HEK293 (cell line): ENCODE results near the gene TIMP4.

Experiments used
- ATF2 ChIP-seq: fragments of 450-650 bp; formaldehyde crosslinking; IDR thresholded peaks from 2 replicates; pipeline ENCODE4 v1.5.1; 2016; ENCODE audit warnings: missing biosample characterization, missing genetic modification characterization, low read depth
- BCL6B ChIP-seq: fragments of 450-650 bp; formaldehyde crosslinking; IDR thresholded peaks from 2 replicates; pipeline ENCODE4 v1.5.1; 2017; ENCODE audit warnings: missing biosample characterization, missing genetic modification characterization
- CTCF ChIP-seq: fragments of 450-650 bp; formaldehyde crosslinking; IDR thresholded peaks from 2 replicates; pipeline ENCODE4 v1.5.1; 2016; ENCODE audit warnings: missing biosample characterization, missing genetic modification characterization
- EGR2 ChIP-seq: fragments of 450-650 bp; formaldehyde crosslinking; IDR thresholded peaks from 2 replicates; pipeline ENCODE4 v1.5.1; 2016; ENCODE audit warnings: low read depth, missing biosample characterization, missing genetic modification characterization
- ZBTB17 ChIP-seq: fragments of 450-650 bp; formaldehyde crosslinking; IDR thresholded peaks from 2 replicates; pipeline ENCODE4 v1.5.1; 2016; ENCODE audit warnings: missing biosample characterization, missing genetic modification characterization
- ZBTB21 ChIP-seq: fragments of 450-650 bp; formaldehyde crosslinking; IDR thresholded peaks from 2 replicates; pipeline ENCODE4 v1.5.1; 2017; ENCODE audit warnings: missing biosample characterization, missing genetic modification characterization
- ZNF121 ChIP-seq: fragments of 450-650 bp; formaldehyde crosslinking; IDR thresholded peaks from 2 replicates; pipeline ENCODE4 v1.5.1; 2016; ENCODE audit warnings: missing biosample characterization, missing genetic modification characterization
- ZNF24 ChIP-seq: fragments of 450-650 bp; formaldehyde crosslinking; IDR thresholded peaks from 2 replicates; pipeline ENCODE4 v1.5.1; 2016; ENCODE audit warnings: missing biosample characterization, missing genetic modification characterization
- ZNF274 ChIP-seq, 2 experiments: fragments of 200-500 bp in 1 of 2; fragments of 450-650 bp in 1 of 2; sonication (Bioruptor generic) in 1 of 2; formaldehyde crosslinking in 1 of 2; IDR thresholded peaks; 2 replicates each; pipeline versions ENCODE4 v1.5.1 to v1.6.1; 2014 to 2016; ENCODE audit warnings: borderline replicate concordance in 1 of 2, inconsistent platforms in 1 of 2, low read length in 1 of 2, missing biosample characterization in 1 of 2, missing genetic modification characterization in 1 of 2
- ZNF362 ChIP-seq: fragments of 450-650 bp; formaldehyde crosslinking; IDR thresholded peaks from 2 replicates; pipeline ENCODE4 v1.5.1; 2016; ENCODE audit warnings: missing biosample characterization, missing genetic modification characterization
- ZNF529 ChIP-seq: fragments of 450-650 bp; formaldehyde crosslinking; IDR thresholded peaks from 2 replicates; pipeline ENCODE4 v1.5.1; 2017; ENCODE audit warnings: missing genetic modification characterization, missing biosample characterization; ENCODE audit not compliant: insufficient replicate concordance
- ZNF580 ChIP-seq: fragments of 450-650 bp; formaldehyde crosslinking; IDR thresholded peaks from 2 replicates; pipeline ENCODE4 v1.5.1; 2016; ENCODE audit warnings: missing biosample characterization, missing genetic modification characterization
- ZNF639 ChIP-seq: fragments of 450-650 bp; formaldehyde crosslinking; IDR thresholded peaks from 2 replicates; pipeline ENCODE4 v1.5.1; 2016; ENCODE audit warnings: missing biosample characterization, missing genetic modification characterization
- ZNF658 ChIP-seq: fragments of 450-650 bp; formaldehyde crosslinking; IDR thresholded peaks from 2 replicates; pipeline ENCODE4; 2016; ENCODE audit warnings: missing biosample characterization, missing genetic modification characterization

- TF ChIP-seq CTCF (tag by site-specific recombination), result 0 out of 2 replicates have a peak, but pooled peaks have one; percentile 16
- TF ChIP-seq ZBTB21 (tag by site-specific recombination), result no peak
- TF ChIP-seq ZNF362 (tag by site-specific recombination), result no peak
- no peak for TF ChIP-seq ZNF658
- TF ChIP-seq ZNF529 (tag by site-specific recombination), result no peak
- no peak for TF ChIP-seq ZNF274 (IDR thresholded peaks at IDR 0.05; ENCODE audit: low read length)
- no peak for TF ChIP-seq ZNF274 (tag by site-specific recombination; IDR thresholded peaks at IDR 0.05; ENCODE audit: borderline replicate concordance)
- TF ChIP-seq ATF2, result no peak
- TF ChIP-seq ZNF639 (tag by site-specific recombination), result no peak
- no peak for TF ChIP-seq ZNF24 (tag by site-specific recombination)
- no peak for TF ChIP-seq EGR2 (tag by site-specific recombination)
- no peak for TF ChIP-seq BCL6B
- no peak for TF ChIP-seq ZNF121 (tag by site-specific recombination)
- TF ChIP-seq ZBTB17, result no peak
- TF ChIP-seq ZNF580 (tag by site-specific recombination), result no peak
Measured at GRCh38 chr3:12138044-12138443, 20.7 kb downstream of the TIMP4 start.
